GM18858 (cell line): ENCODE results near the gene NCKAP5L.

Source experiments
- ATAC-seq: cut with Tn5 transposase; IDR thresholded peaks from one replicate; pipeline ENCODE4 v1.9.1; 2021; ENCODE audit not compliant: unreplicated experiment

NCKAP5L gene

DNA sequence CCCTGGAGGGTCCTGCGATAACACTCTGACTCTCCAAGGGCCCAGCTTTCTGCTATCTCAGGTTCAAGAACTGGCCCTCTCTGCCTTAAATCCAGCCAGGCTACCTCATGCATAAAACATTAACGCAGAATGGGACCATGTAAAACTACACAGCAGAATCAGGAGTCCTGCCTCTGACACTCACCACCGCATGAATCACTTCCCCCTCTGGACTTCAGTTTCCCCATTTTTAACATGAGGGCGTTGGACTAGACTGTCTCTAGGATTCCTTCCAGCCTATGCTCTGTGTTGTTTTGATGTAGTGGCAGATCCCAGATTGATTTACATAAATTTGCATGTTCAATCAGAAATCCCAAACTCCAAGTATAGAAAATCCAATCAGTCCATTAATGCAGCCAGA lies 3.3 kb downstream of the NCKAP5L start:
- no peak for ATAC-seq

- ATAC-seq, result no peak
Measured at GRCh38 chr12:49824416-49824815, 3.8 kb downstream of the NCKAP5L start.

- ATAC-seq, result no peak
Measured at GRCh38 chr12:49823951-49824350, 4.3 kb downstream of the NCKAP5L start.

DNA sequence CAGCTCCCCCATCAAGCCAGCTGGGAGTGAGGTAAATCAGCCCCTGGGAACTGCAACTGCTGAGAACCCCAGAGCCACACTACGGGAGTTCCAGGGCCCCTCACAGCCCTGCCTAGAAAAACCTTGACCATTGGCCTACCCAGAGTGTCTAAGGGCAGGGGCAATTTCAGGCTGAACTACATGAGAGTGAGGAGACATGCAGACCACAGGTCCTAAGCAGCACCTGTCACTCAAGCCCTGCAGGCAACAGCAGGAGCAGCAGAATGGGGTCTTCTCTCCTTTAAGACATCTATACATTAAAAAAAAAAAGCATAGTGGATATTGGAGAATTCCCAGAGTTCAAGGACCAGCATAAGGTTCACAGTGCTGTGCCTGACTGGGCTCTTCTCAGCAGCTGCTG lies 4.9 kb downstream of the NCKAP5L start:
- ATAC-seq, result no peak

GRCh38 chr12:49821373-49822287 lies 6.6 kb downstream of the NCKAP5L start:
- ATAC-seq, result no peak

- no peak for ATAC-seq
Measured at GRCh38 chr12:49819786-49820185, 8.4 kb downstream of the NCKAP5L start.

DNA sequence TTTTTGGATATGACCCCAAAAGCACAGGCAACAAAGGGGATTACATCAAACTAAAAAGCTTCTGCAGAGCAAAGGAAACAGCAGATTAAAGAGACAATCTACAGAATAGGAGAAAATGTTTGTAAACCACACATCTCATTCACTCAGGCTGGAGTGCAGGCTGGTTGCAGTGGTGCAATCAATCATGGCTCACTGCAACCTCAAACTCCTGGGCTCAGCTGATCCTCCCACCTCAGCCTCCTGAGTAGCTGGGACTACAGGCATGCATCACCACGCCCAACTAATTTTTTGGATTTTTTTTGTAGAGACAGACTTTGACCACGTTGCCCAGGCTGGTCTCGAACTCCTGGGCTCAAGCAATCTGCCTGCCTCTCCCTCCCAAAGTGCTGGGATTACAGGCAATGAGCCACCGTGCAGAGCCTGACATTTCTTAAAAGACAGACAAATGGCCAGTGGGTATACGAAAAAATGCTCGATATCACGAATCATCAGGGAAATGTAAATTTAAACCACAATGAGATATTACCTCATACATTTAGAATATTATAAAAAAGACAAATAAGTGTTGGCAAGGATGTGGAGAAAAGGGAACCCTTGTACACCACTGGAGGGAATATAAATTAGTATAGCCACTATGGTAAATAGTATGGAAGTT lies 9.8 kb downstream of the NCKAP5L start:
- ATAC-seq, result no peak

GRCh38 chr12:49813131-49813530 lies 15.1 kb downstream of the NCKAP5L start:
- ATAC-seq, result no peak

DNA sequence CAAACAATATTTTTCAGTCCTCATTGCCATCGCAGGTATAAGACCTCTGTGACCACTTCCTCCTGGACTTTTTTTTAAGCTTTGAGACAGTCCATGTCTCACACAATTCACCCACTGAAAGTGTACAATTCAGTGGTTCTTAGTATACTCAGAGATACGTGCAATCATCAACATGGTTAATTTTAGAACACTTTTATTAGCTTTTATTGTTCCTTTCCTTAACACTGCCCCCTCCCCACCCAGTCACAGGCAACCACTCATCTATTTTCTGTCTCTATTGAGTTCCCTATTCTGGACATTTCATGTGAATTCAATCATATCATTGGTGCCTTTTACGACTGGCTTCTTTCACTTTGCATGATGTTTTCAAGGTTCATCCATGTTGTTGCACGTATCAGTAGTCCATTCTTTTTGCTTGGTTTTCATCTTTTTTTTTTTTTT lies 16.2 kb downstream of the NCKAP5L start:
- ATAC-seq, result no peak

GRCh38 chr12:49811136-49811535 lies 17.1 kb downstream of the NCKAP5L start:
- ATAC-seq, result no peak

GRCh38 chr12:49809906-49810389 lies 18.3 kb downstream of the NCKAP5L start:
- ATAC-seq, result no peak

GRCh38 chr12:49809381-49809905 lies 18.8 kb downstream of the NCKAP5L start:
- no peak for ATAC-seq

- no peak for ATAC-seq
Measured at GRCh38 chr12:49808686-49809380, 19.4 kb downstream of the NCKAP5L start.

- no peak for ATAC-seq
Measured at GRCh38 chr12:49807991-49808580, 20.1 kb downstream of the NCKAP5L start.

DNA sequence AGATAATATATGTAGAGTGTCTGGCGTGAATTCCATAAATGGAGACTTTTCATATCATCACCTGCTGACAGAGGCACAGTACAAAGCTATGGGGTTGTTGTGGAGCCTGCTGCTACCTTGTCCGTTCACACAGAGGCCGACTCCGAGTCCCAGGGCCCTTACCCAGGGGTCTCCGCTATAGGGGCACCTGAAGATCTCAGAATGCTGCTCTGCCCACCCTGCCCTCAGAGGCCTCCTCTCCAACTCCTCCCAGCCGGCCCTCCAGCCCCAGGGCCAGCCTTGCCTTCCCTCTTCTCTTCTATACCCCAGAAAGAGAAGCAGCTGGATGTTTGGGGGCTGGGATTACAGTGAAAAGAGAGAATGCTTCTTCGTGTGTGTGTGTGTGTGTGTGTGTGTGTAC lies 21.3 kb downstream of the NCKAP5L start:
- ATAC-seq, result no peak

DNA sequence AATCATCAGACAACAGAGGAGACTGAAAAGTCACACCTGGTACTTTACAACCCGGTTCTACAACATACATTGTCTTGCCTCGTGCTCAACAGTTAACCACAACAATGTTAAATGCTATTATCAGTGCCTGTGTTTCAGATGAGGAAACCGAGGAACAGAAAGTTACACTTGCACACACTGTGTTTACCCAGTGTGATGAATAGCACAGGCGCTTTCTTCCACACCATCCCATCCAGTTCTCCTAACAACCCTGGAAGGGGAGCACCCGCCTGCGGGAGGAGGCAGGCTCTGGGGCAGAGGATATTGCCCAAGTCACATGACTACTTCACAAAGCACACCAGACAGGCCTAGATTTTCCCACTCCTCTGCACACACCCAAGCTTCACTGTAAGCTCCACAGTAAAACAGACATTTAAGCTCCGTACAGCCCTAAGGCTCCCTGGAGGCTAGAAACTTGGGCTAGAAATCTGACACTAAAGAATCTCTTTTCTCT lies 21.8 kb downstream of the NCKAP5L start:
- no peak for ATAC-seq

GRCh38 chr12:49805409-49805808 lies 22.8 kb downstream of the NCKAP5L start:
- no peak for ATAC-seq

GRCh38 chr12:49804821-49805220 lies 23.4 kb downstream of the NCKAP5L start:
- ATAC-seq, result no peak

DNA sequence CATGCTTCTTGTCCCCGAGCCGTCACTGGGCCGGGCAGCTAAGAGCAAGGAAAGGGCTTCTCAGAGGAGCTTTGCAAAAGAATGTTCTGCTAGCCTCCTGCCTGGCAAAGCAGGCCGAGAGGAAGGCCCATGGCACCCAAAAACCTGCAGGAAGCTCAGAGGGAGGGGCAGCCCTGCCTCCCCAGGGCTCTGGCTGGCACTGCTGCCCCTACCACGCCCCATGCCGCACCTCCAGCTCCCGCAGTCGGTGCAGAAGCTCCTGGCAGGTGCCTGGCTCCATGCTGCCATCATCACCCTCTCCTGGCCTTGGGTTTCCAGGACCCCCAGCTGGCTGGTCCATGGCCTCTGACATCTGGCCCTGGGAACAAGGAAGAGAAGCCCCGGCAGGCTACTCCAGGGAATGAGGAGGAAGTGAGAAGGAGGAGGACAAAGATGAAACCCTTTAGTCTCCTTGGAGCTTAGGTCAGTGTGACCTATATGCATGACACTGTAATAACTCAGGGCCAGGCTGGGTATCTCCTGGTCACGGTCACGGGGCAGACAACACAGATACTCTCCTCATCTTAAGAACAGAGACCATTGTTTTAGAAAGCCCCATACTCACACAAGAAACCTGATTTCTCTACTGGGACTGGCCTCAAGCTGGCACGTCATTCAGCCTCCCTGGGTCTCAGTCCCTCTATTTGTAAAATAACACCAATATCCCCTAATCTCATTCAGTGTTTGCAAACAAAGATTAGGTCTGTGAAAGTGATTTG lies 24.3 kb downstream of the NCKAP5L start:
- ATAC-seq, result no peak
